GM23338 (cell line): Measurements from ENCODE around the gene LMF1.

Experiments
- CREB1 ChIP-seq: fragments of 250-450 bp; sonication (Bioruptor Pico); IDR thresholded peaks from 2 replicates; pipeline ENCODE4 v1.5.0; 2020; ENCODE audit warnings: low read depth, mild to moderate bottlenecking, moderate library complexity
- EZH2phosphoT487 ChIP-seq: fragments of 200-600 bp; sonication (generic); IDR thresholded peaks from one replicate; pipeline ENCODE4 v1.8.1; 2018; ENCODE audit warnings: antibody characterized with exemption; ENCODE audit not compliant: unreplicated experiment
- POLR2AphosphoS5 ChIP-seq: IDR thresholded peaks from 2 replicates; pipeline ENCODE4 v1.6.1; 2016; ENCODE audit warnings: antibody characterized with exemption, low read depth
- STAT1 ChIP-seq: IDR thresholded peaks from one replicate; pipeline ENCODE4 v1.6.1; 2016; ENCODE audit warnings: antibody characterized with exemption; ENCODE audit not compliant: unreplicated experiment
- TF ChIP-seq, protein P1 (sequence below), 2 experiments: fragments of 200-600 bp in 1 of 2; sonication (generic) in 1 of 2; conservative IDR thresholded peaks; 2 replicates each; pipeline versions ENCODE4 v1.5.1 to v1.6.1; 2016 to 2017; ENCODE audit warnings: antibody characterized with exemption in 2 of 2, low read depth in 2 of 2, mild to moderate bottlenecking in 2 of 2, moderate library complexity in 1 of 2

DNA sequence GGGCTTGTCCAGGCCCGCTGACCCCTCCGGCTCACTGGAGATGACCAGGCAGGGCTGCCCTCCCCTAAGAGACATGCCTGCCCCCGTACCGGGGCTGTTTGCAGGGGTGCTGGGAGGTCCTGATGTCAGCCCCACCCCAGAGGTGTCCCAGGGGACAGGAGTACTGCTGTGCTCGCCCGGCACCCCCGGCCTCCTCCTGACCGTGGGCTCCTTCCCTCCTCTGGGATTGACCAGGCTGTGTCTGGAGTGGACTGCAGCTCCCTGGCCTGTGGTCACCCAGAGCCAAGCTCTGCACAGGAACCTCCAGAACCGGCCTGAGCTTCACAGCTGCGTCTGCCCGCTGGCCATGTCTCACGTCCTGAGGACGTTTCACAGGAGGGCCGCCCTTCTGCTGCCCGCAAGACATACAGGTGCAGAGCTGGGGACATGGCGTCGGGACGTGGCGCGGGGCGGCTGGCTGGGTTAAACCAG lies 53.2 kb downstream of the LMF1 start:
- no peak for TF ChIP-seq STAT1
- TF ChIP-seq, protein P1, sequence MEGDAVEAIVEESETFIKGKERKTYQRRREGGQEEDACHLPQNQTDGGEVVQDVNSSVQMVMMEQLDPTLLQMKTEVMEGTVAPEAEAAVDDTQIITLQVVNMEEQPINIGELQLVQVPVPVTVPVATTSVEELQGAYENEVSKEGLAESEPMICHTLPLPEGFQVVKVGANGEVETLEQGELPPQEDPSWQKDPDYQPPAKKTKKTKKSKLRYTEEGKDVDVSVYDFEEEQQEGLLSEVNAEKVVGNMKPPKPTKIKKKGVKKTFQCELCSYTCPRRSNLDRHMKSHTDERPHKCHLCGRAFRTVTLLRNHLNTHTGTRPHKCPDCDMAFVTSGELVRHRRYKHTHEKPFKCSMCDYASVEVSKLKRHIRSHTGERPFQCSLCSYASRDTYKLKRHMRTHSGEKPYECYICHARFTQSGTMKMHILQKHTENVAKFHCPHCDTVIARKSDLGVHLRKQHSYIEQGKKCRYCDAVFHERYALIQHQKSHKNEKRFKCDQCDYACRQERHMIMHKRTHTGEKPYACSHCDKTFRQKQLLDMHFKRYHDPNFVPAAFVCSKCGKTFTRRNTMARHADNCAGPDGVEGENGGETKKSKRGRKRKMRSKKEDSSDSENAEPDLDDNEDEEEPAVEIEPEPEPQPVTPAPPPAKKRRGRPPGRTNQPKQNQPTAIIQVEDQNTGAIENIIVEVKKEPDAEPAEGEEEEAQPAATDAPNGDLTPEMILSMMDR (conservative IDR thresholded peaks at IDR 0.05; ENCODE audit: low read depth in 2 of 2): no peak
- TF ChIP-seq CREB1 (CRISPR knock-in tag): no peak
- TF ChIP-seq POLR2AphosphoS5: no peak
- no peak for TF ChIP-seq EZH2phosphoT487
